ENCODE measurements around the gene SLC10A7.

SLC10A7 gene

GRCh38 chr4:146522098-146522868, 543 bp upstream of the SLC10A7 start:
- H3K4me3 ChIP-seq (ENCODE audit: severe bottlenecking): peak overlapping the region; percentile 79
- TF ChIP-seq CTCF (IDR thresholded peaks at IDR 0.05; ENCODE audit: poor library complexity, severe bottlenecking): no peak
- no peaks in the 10 kb centered on the region for H3K9me3 ChIP-seq (ENCODE audit: severe bottlenecking)
- no peaks in the 10 kb centered on the region for H3K36me3 ChIP-seq (ENCODE audit: low read depth)
- ATAC-seq (ENCODE audit: low read depth) (peak; percentile 69), DNase-seq (ENCODE audit: low spot score) (peak; percentile 76)
- peak overlapping the region; percentile 46 for H3K27ac ChIP-seq (ENCODE audit: poor library complexity, severe bottlenecking)
- no peaks in the 10 kb centered on the region for H3K27me3 ChIP-seq (ENCODE audit: insufficient read depth, poor library complexity, severe bottlenecking)
- peaks cover 12% of the 10 kb centered on the region for H3K4me1 ChIP-seq (ENCODE audit: insufficient read depth, poor library complexity, severe bottlenecking)

- peaks cover 7% of the 10 kb centered on the region; the same call in 1 of the 2 replicates for H3K36me3 ChIP-seq (ENCODE audit: low read depth)
- H3K4me3 ChIP-seq (ENCODE audit: severe bottlenecking): peak overlapping the region; percentile 79
- ATAC-seq (ENCODE audit: low read depth) (peak; percentile 56), DNase-seq (ENCODE audit: low spot score) (no peak)
- peak overlapping the region; percentile 46 for H3K27ac ChIP-seq (ENCODE audit: poor library complexity, severe bottlenecking)
- H3K4me1 ChIP-seq (ENCODE audit: insufficient read depth, poor library complexity, severe bottlenecking): peaks cover 12% of the 10 kb centered on the region
- no peak for TF ChIP-seq CTCF (IDR thresholded peaks at IDR 0.05; ENCODE audit: poor library complexity, severe bottlenecking)
- no peaks in the 10 kb centered on the region for H3K9me3 ChIP-seq (ENCODE audit: severe bottlenecking)
- H3K27me3 ChIP-seq (ENCODE audit: insufficient read depth, poor library complexity, severe bottlenecking): no peaks in the 10 kb centered on the region
Observed at GRCh38 chr4:146520896-146521540, 722 bp downstream of the SLC10A7 start.

GRCh38 chr4:146514651-146515357, 6.9 kb downstream of the SLC10A7 start:
- no peaks in the 10 kb centered on the region for H3K9me3 ChIP-seq (ENCODE audit: severe bottlenecking)
- ATAC-seq (ENCODE audit: low read depth): no peak

GRCh38 chr4:146513548-146513947, 8.2 kb downstream of the SLC10A7 start:
- H3K27me3 ChIP-seq (ENCODE audit: insufficient read depth, poor library complexity, severe bottlenecking): no peaks in the 10 kb centered on the region
- DNase-seq (ENCODE audit: low spot score) (no peak), ATAC-seq (ENCODE audit: low read depth) (no peak)
- H3K27ac ChIP-seq (ENCODE audit: poor library complexity, severe bottlenecking): no peak overlapping the region
- no peaks in the 10 kb centered on the region for H3K4me1 ChIP-seq (ENCODE audit: insufficient read depth, poor library complexity, severe bottlenecking)
- no peak for TF ChIP-seq CTCF (IDR thresholded peaks at IDR 0.05; ENCODE audit: poor library complexity, severe bottlenecking)
- H3K4me3 ChIP-seq (ENCODE audit: severe bottlenecking): no peak overlapping the region
- H3K9me3 ChIP-seq (ENCODE audit: severe bottlenecking): no peaks in the 10 kb centered on the region
- H3K36me3 ChIP-seq (ENCODE audit: low read depth): peaks cover 21% of the 10 kb centered on the region

More at GRCh38 chr4:146514651-146515357, 6.9 kb downstream of the SLC10A7 start:
- no peak for DNase-seq (ENCODE audit: low spot score)
- peaks cover 3% of the 10 kb centered on the region for H3K4me1 ChIP-seq (ENCODE audit: insufficient read depth, poor library complexity, severe bottlenecking)
- H3K4me3 ChIP-seq (ENCODE audit: severe bottlenecking): no peak overlapping the region
- no peaks in the 10 kb centered on the region for H3K27me3 ChIP-seq (ENCODE audit: insufficient read depth, poor library complexity, severe bottlenecking)
- H3K36me3 ChIP-seq (ENCODE audit: low read depth): peaks cover 21% of the 10 kb centered on the region
- H3K27ac ChIP-seq (ENCODE audit: poor library complexity, severe bottlenecking): no peak overlapping the region
- no peak for TF ChIP-seq CTCF (IDR thresholded peaks at IDR 0.05; ENCODE audit: poor library complexity, severe bottlenecking)

All from RWPE2 (cell line).